Small intestine (tissue), 7 donors: Measurements from ENCODE around the gene ASB6. TPM values are rescaled to one million over a fixed set of nuclear protein-coding genes. Genes with fewer than 3 reads are reported as not detected.

Experiments
- DNase-seq, 2 donors: peaks; one replicate each; pipeline versions ENCODE4 v3.0.0 to v3.0.0-alpha.2; 2013
- FAIRE-seq: peaks from 2 replicates; lab custom pipeline; 2012; peaks lifted over from hg19 to GRCh38; lab: Jason Lieb, UNC
- H3K27ac ChIP-seq, 3 donors: one replicate each; pipeline ENCODE4 v1.5.1; 2013; ENCODE audit warnings: low read length in 2 of 3, mild to moderate bottlenecking in 2 of 3, control low read depth in 1 of 3, inconsistent platforms in 1 of 3, low read depth in 1 of 3, moderate library complexity in 1 of 3
- H3K27me3 ChIP-seq, 3 donors: one replicate each; pipeline ENCODE4 v1.6.1; 2013; ENCODE audit warnings: low read length in 3 of 3, inconsistent platforms in 1 of 3; ENCODE audit not compliant: control insufficient read depth in 3 of 3, insufficient read depth in 3 of 3
- H3K36me3 ChIP-seq, 3 donors: one replicate each; pipeline ENCODE4 v1.6.1; 2013; ENCODE audit warnings: low read length in 3 of 3, inconsistent platforms in 1 of 3, low read depth in 1 of 3, mild to moderate bottlenecking in 1 of 3, moderate library complexity in 1 of 3; ENCODE audit not compliant: control insufficient read depth in 3 of 3, insufficient read depth in 2 of 3
- H3K4me1 ChIP-seq, 3 donors: one replicate each; pipeline ENCODE4 v1.6.1; 2013; ENCODE audit warnings: low read length in 2 of 3, inconsistent platforms in 1 of 3, low read depth in 1 of 3, mild to moderate bottlenecking in 1 of 3, moderate library complexity in 1 of 3; ENCODE audit not compliant: control insufficient read depth in 3 of 3, insufficient read depth in 2 of 3
- H3K4me3 ChIP-seq, 3 donors: one replicate each; pipeline ENCODE4 v1.5.1; 2013; ENCODE audit warnings: low read length in 3 of 3, control low read depth in 1 of 3, inconsistent platforms in 1 of 3, low read depth in 1 of 3, mild to moderate bottlenecking in 1 of 3, moderate library complexity in 1 of 3
- H3K9me3 ChIP-seq, 2 donors: one replicate each; pipeline ENCODE4 v1.6.1; 2013; ENCODE audit warnings: low read depth in 1 of 2, low read length in 1 of 2; ENCODE audit not compliant: control insufficient read depth in 2 of 2, insufficient read depth in 1 of 2
- WGBS, 3 donors: extraction: QIAGEN DNeasy Blood & Tissue Kit; methylation state at CpG; one replicate each; pipeline ENCODE4 v1.1.7; 2013; 5-methylcytosine and 5-hydroxymethylcytosine counted together
- polyA plus RNA-seq, 4 donors: library from polyadenylated mRNA; stranded (reverse) in 3 of 4; unstranded in 1 of 4; fragments of 200-250 nt in 3 of 4; fragments of 120-200 nt in 1 of 4; gene quantifications; one replicate each; pipeline versions ENCODE4 v1.2.1 to v1.2.3, GENCODE V29; 2013
- donor health status: healthy with polysubstance abuse.
- donor health status: control.
- donor health status: control.
- donor health status: Bipolar disorder and iron deficiency.
- donor health status: healthy.

The ASB6 gene
- polyA plus RNA-seq, 4 donors: 11.9 to 14.9 (median 13.8) TPM

GRCh38 chr9:129631674-129632129 lies 10.2 kb downstream of the ASB6 start:
- H3K36me3 ChIP-seq: peaks cover 16 to 92% (median 17%) of the 10 kb centered on the region in 3 donors
- FAIRE-seq (no peak), DNase-seq (no peak)
- 72 to 82% (median 79%) methylated on average over 19 of the region's 19 CpGs for WGBS, 3 donors
- no peak overlapping the region for H3K4me3 ChIP-seq
- peaks cover 4 to 17% (median 5%) of the 10 kb centered on the region in 3 donors for H3K4me1 ChIP-seq
- H3K27ac ChIP-seq: no peak overlapping the region
- no peaks in the 10 kb centered on the region for H3K9me3 ChIP-seq
- no peaks in the 10 kb centered on the region for H3K27me3 ChIP-seq

- Histone ChIP-seq H3K27ac (no peak overlapping the region), H3K36me3 (peaks cover 16 to 86% (median 17%) of the 10 kb centered on the region in 3 donors), H3K27me3 (no peaks in the 10 kb centered on the region), H3K9me3 (no peaks in the 10 kb centered on the region), H3K4me3 (no peak overlapping the region), H3K4me1 (peaks cover 4 to 17% (median 5%) of the 10 kb centered on the region in 3 donors)
- DNase-seq: no peak
- FAIRE-seq: no peak
- WGBS, 3 donors: 69 to 80% (median 70%) methylated on average over 21 of the region's 21 CpGs
Measured at GRCh38 chr9:129630967-129631673, 10.8 kb downstream of the ASB6 start.

DNA sequence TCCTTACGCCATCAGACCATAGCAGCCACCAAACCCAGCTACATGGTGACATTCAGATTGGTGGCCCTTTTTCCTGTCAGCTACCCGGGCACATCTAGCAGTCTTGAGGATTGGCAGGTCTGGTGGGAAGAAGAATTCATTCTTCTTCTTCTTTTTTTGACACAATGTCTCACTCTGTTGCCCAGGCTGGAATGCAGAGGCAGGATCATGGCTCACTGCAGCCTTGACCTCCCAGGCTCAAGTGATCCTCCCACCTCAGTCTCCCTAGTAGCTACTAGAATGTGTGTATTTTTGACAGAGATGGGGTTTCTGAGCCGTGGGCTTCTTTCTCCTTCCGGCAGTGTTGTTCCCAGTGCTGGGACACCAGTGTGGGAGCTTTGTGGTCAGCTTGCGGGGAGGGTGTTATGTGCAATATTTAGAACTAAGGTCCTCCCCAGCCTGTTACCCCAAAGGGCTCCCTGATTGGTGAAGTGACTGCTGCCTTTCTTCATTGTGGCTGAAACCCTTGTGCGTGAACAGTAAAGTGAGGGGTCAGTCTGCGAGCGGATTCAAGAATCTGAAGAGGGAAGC lies 12.6 kb downstream of the ASB6 start:
- H3K36me3 ChIP-seq: peaks cover 8 to 68% (median 12%) of the 10 kb centered on the region in 3 donors
- no peak overlapping the region for H3K4me3 ChIP-seq
- FAIRE-seq (no peak), DNase-seq (no peak)
- H3K9me3 ChIP-seq: no peaks in the 10 kb centered on the region
- H3K4me1 ChIP-seq: peaks cover 4 to 23% (median 5%) of the 10 kb centered on the region in 3 donors
- H3K27me3 ChIP-seq: no peaks in the 10 kb centered on the region
- WGBS, 3 donors: 80 to 83% (median 83%) methylated on average over 8 of the region's 8 CpGs
- H3K27ac ChIP-seq: no peak overlapping the region

GRCh38 chr9:129628709-129629108 lies 13.2 kb downstream of the ASB6 start:
- no peak overlapping the region for H3K4me3 ChIP-seq
- H3K36me3 ChIP-seq: peaks cover 6 to 62% (median 7%) of the 10 kb centered on the region in 3 donors
- FAIRE-seq (no peak), DNase-seq (no peak)
- H3K4me1 ChIP-seq: peaks cover 4 to 23% (median 5%) of the 10 kb centered on the region in 3 donors
- H3K27me3 ChIP-seq: no peaks in the 10 kb centered on the region
- no peak overlapping the region for H3K27ac ChIP-seq
- no peaks in the 10 kb centered on the region for H3K9me3 ChIP-seq
- 79 to 81% (median 79%) methylated on average over 6 of the region's 6 CpGs for WGBS, 3 donors

- WGBS, 3 donors: 48 to 53% (median 50%) methylated on average over 12 of the region's 12 CpGs
- Histone ChIP-seq H3K4me3 (peak overlapping the region in 2 of 3 donors; percentile 57 to 65), H3K27me3 (no peaks in the 10 kb centered on the region), H3K36me3 (peaks cover under 1 to 52% (median 3%) of the 10 kb centered on the region in 3 donors), H3K9me3 (no peaks in the 10 kb centered on the region), H3K4me1 (peaks cover 4 to 23% (median 5%) of the 10 kb centered on the region in 3 donors), H3K27ac (peak overlapping the region in 1 of 3 donors; percentile 39)
- FAIRE-seq: no peak
- DNase-seq: no peak
Measured at GRCh38 chr9:129627556-129628440, 14.2 kb downstream of the ASB6 start.

DNA sequence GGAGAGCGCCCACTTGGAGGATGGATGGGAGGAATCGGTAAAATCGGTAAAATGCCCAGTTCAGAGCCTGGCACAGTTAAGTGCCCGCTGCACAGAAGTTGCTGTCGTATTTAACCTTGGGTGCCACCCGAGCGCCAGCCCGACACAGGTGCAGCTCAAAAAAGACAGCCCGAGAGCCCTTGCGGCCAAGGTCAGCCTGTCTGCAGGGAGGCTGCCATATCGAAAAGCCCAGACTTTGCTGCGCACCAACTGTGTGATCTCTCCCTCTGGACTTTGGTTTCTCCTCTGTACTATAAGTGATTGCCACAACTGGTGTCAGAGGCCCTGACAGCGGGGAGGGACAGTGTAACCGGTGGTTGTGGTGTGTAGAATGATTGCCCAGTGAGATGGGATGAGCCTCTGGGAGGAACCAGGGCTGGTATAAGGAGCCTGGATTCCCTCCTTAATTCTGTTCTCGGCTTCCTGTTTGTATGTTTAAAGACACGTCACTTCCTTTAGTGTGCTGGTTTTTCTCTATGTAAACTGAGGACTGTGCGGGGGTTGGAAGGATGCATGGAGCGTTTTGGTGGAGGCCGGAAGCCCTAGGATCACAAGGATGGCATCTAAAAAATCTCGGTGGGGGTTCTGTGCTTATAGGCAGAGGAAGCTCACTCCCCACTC lies 15.2 kb downstream of the ASB6 start:
- Histone ChIP-seq H3K36me3 (peaks cover 0 to 42% (median 0%) of the 10 kb centered on the region in 3 donors), H3K27me3 (no peaks in the 10 kb centered on the region), H3K9me3 (no peaks in the 10 kb centered on the region), H3K4me1 (peaks cover 4 to 23% (median 5%) of the 10 kb centered on the region in 3 donors), H3K4me3 (peak overlapping the region; percentile 57 to 85 (median 65)), H3K27ac (peak overlapping the region; percentile 39 to 98 (median 92))
- no peak for FAIRE-seq
- WGBS, 3 donors: 1 to 3% (median 1%) methylated on average over 20 of the region's 20 CpGs
- peak; percentile 83 to 84 for DNase-seq

GRCh38 chr9:129626079-129626624 lies 15.8 kb downstream of the ASB6 start, which contains the start of gene NTMT1:
Gene NTMT1 (plus strand): TSS chr9:129626163. CDS start chr9:129632704, 6,541 bp downstream.
- DNase-seq: peak; percentile 82 to 93
- Histone ChIP-seq H3K27me3 (peaks cover 0 to under 1% (median 0%) of the 10 kb centered on the region in 3 donors), H3K4me3 (peak within 1 kb of the TSS; percentile 57 to 85 (median 65)), H3K27ac (peak within 1 kb of the TSS; percentile 39 to 98 (median 92)), H3K4me1 (peaks cover 4 to 23% (median 5%) of the 10 kb centered on the region in 3 donors), H3K36me3 (peaks cover 0 to 36% (median 0%) of the 10 kb centered on the region in 3 donors), H3K9me3 (no peaks in the 10 kb centered on the region)
- WGBS, 3 donors: 0% methylated on average over 45 to 55 of the region's 55 CpGs
- no peak for FAIRE-seq
